H9 (cell line): ENCODE results near the gene TPBG. TPM values are rescaled to one million over a fixed set of nuclear protein-coding genes. Genes with fewer than 3 reads are reported as not detected.

Experiments used
- DNase-seq: peaks from one replicate; pipeline ENCODE4 v3.0.0-alpha.2; 2017
- H2AFZ ChIP-seq: one replicate; pipeline ENCODE4 v1.6.1; 2013; ENCODE audit warnings: mild to moderate bottlenecking, low read length, control low read depth, moderate library complexity
- H2AK5ac ChIP-seq: 2 replicates; pipeline ENCODE4 v1.6.1; 2013; ENCODE audit warnings: low read length, control low read depth, mixed read lengths; ENCODE audit not compliant: insufficient read length
- H2BK120ac ChIP-seq: one replicate; pipeline ENCODE4 v1.6.1; 2013; ENCODE audit warnings: low read depth, mild to moderate bottlenecking, low read length, control low read depth, inconsistent platforms; ENCODE audit not compliant: poor library complexity, severe bottlenecking
- H2BK12ac ChIP-seq: 2 replicates; pipeline ENCODE4 v1.6.1; 2013; ENCODE audit warnings: low read length, control low read depth, mixed read lengths, low read depth; ENCODE audit not compliant: insufficient read length
- H2BK15ac ChIP-seq: 2 replicates; pipeline ENCODE4 v1.6.1; 2013; ENCODE audit warnings: low read depth, low read length, control low read depth
- H2BK20ac ChIP-seq: one replicate; pipeline ENCODE4 v1.6.1; 2013; ENCODE audit warnings: low read depth, mild to moderate bottlenecking, low read length, control low read depth, inconsistent platforms; ENCODE audit not compliant: poor library complexity, severe bottlenecking
- H2BK5ac ChIP-seq: 2 replicates; pipeline ENCODE4 v1.6.1; 2013; ENCODE audit warnings: low read length, control low read depth, mixed read lengths; ENCODE audit not compliant: insufficient read length
- H3K14ac ChIP-seq: 2 replicates; pipeline ENCODE4 v1.6.1; 2013; ENCODE audit warnings: low read length, control low read depth; ENCODE audit not compliant: insufficient read depth
- H3K18ac ChIP-seq: 2 replicates; pipeline ENCODE4 v1.6.1; 2013; ENCODE audit warnings: low read depth, mild to moderate bottlenecking, mixed read lengths, low read length, control low read depth; ENCODE audit not compliant: insufficient read length
- H3K23ac ChIP-seq: 2 replicates; pipeline ENCODE4 v1.6.1; 2013; ENCODE audit warnings: low read length, control low read depth, mixed read lengths, low read depth; ENCODE audit not compliant: insufficient read length
- H3K23me2 ChIP-seq: 2 replicates; pipeline ENCODE4 v1.6.1; 2013; ENCODE audit warnings: low read depth, mild to moderate bottlenecking, mixed read lengths, low read length, control low read depth; ENCODE audit not compliant: insufficient read length, poor library complexity, severe bottlenecking
- H3K27ac ChIP-seq: 2 replicates; pipeline ENCODE4 v1.5.1; 2013; ENCODE audit warnings: low read length, control low read depth, mixed read lengths, low read depth; ENCODE audit not compliant: insufficient read length
- H3K27me3 ChIP-seq: 2 replicates; pipeline ENCODE4 v1.6.1; 2013; ENCODE audit warnings: low read length, control low read depth, inconsistent platforms; ENCODE audit not compliant: insufficient read depth
- H3K4ac ChIP-seq: 2 replicates; pipeline ENCODE4 v1.6.1; 2013; ENCODE audit warnings: low read depth, mild to moderate bottlenecking, control low read depth, inconsistent platforms, low read length, moderate library complexity
- H3K4me1 ChIP-seq: 2 replicates; pipeline ENCODE4 v1.6.1; 2013; ENCODE audit warnings: low read length, control low read depth, inconsistent platforms; ENCODE audit not compliant: insufficient read depth
- H3K4me2 ChIP-seq: 2 replicates; pipeline ENCODE4 v1.6.1; 2013; ENCODE audit warnings: low read length, control low read depth, mixed read lengths; ENCODE audit not compliant: insufficient read length, insufficient read depth
- H3K56ac ChIP-seq: 2 replicates; pipeline ENCODE4 v1.6.1; 2013; ENCODE audit warnings: low read depth, mild to moderate bottlenecking, mixed read lengths, low read length, control low read depth; ENCODE audit not compliant: insufficient read length
- H3K79me1 ChIP-seq: 2 replicates; pipeline ENCODE4 v1.6.1; 2013; ENCODE audit warnings: low read depth, mild to moderate bottlenecking, moderate library complexity, low read length, control low read depth, inconsistent platforms; ENCODE audit not compliant: insufficient read depth, poor library complexity, severe bottlenecking
- H3K79me2 ChIP-seq: 2 replicates; pipeline ENCODE4 v1.6.1; 2013; ENCODE audit warnings: low read length, control low read depth, inconsistent platforms; ENCODE audit not compliant: insufficient read depth
- H3K9ac ChIP-seq: 2 replicates; pipeline ENCODE4 v1.6.1; 2013; ENCODE audit warnings: low read length, control low read depth, mixed read lengths; ENCODE audit not compliant: insufficient read length; ENCODE audit errors: extremely low read depth
- H3K9me3 ChIP-seq: one replicate; pipeline ENCODE4 v1.6.1; 2013; ENCODE audit warnings: low read depth, low read length, inconsistent platforms; ENCODE audit not compliant: control insufficient read depth
- H3T11ph ChIP-seq: one replicate; pipeline ENCODE4 v1.6.1; 2013; ENCODE audit warnings: mild to moderate bottlenecking, low read length, control low read depth, inconsistent platforms
- H4K20me1 ChIP-seq: one replicate; pipeline ENCODE4 v1.6.1; 2013; ENCODE audit not compliant: control insufficient read depth, insufficient read length, insufficient read depth
- H4K5ac ChIP-seq: 2 replicates; pipeline ENCODE4 v1.6.1; 2013; ENCODE audit warnings: low read depth, mild to moderate bottlenecking, mixed read lengths, low read length, control low read depth; ENCODE audit not compliant: insufficient read length
- H4K8ac ChIP-seq: replicated peaks from 2 replicates; pipeline ENCODE4 v1.6.1; 2013; ENCODE audit warnings: low read length, control low read depth, mixed read lengths, low read depth; ENCODE audit not compliant: insufficient read length
- H4K91ac ChIP-seq: 2 replicates; pipeline ENCODE4 v1.6.1; 2013; ENCODE audit warnings: low read depth, mild to moderate bottlenecking, moderate library complexity, mixed read lengths, low read length, control low read depth; ENCODE audit not compliant: insufficient read length
- H3K27ac Mint-ChIP-seq, 3 experiments: 2 replicates in 2 of 3; 3 replicates in 1 of 3; pipeline ENCODE4 v1.8.0; 2020 to 2021; ENCODE audit warnings: mixed read lengths in 3 of 3, mild to moderate bottlenecking in 1 of 3, moderate library complexity in 1 of 3
- H3K27me3 Mint-ChIP-seq: 2 replicates; pipeline ENCODE4 v1.8.0; 2021; ENCODE audit warnings: low read depth, mild to moderate bottlenecking, moderate library complexity, mixed read lengths
- H3K36me3 Mint-ChIP-seq, 3 experiments: 2 replicates in 2 of 3; 3 replicates in 1 of 3; pipeline ENCODE4 v1.8.0; 2020 to 2021; ENCODE audit warnings: low read depth in 3 of 3, mixed read lengths in 3 of 3; ENCODE audit not compliant: insufficient read depth in 1 of 3
- H3K4me1 Mint-ChIP-seq, 2 experiments: 2 replicates each; pipeline ENCODE4 v1.8.0; 2020; ENCODE audit warnings: mixed read lengths in 2 of 2
- H3K4me3 Mint-ChIP-seq, 2 experiments: 2 replicates in 1 of 2; 3 replicates in 1 of 2; pipeline ENCODE4 v1.8.0; 2020 to 2021; ENCODE audit warnings: mild to moderate bottlenecking in 2 of 2, mixed read lengths in 2 of 2, moderate library complexity in 1 of 2
- H3K9me3 Mint-ChIP-seq, 2 experiments: 2 replicates in 1 of 2; 3 replicates in 1 of 2; pipeline ENCODE4 v1.8.0; 2020; ENCODE audit warnings: mild to moderate bottlenecking in 2 of 2, mixed read lengths in 2 of 2, moderate library complexity in 1 of 2
- total RNA-seq: library from RNA; stranded (reverse); gene quantifications from 2 replicates; pipeline ENCODE4 v1.2.1, GENCODE V29; 2021
- TF ChIP-seq, protein P1 (sequence below): fragments of 200-600 bp; sonication (generic); conservative IDR thresholded peaks from 3 replicates; pipeline ENCODE4 v1.8.0; 2021; ENCODE audit warnings: antibody characterized with exemption, mild to moderate bottlenecking

TPBG gene
- total RNA-seq, 1 experiment from 2014 or later, result 19.0 TPM

DNA sequence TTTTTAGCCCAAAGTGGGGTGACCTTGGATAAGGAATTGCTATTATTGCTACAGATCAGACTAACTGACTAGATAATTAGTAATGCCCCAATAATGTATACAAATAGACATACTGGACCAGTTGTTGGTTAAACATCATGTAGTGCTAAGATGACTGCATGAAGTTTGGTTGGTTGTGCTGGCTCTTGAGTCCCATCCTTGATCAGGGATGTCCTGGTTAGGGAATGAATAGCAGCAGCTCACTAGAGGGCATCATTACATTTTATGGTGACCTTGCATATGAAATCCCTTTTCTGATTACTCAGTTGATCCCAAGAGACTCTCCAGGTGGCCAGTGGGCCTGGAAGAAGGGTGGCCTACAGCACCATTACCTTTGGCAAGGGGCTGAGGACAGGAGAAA is 10.9 kb downstream of the TPBG start:
- Mint-ChIP-seq H3K36me3 (peaks cover 17 to 21% (median 19%) of the 10 kb centered on the region in 3 experiments), H3K4me3 (no peak overlapping the region), H3K27me3 (no peaks in the 10 kb centered on the region), H3K27ac (no peak overlapping the region), H3K4me1 (peaks cover 0 to 3% of the 10 kb centered on the region in 2 experiments; a peak in 2 of 4 replicates), H3K9me3 (peaks cover 15 to 22% of the 10 kb centered on the region in 2 experiments; a peak in 4 of 5 replicates)
- H3K18ac ChIP-seq, result no peak overlapping the region
- H3K27me3 ChIP-seq, result no peaks in the 10 kb centered on the region
- H4K8ac ChIP-seq, result no peak overlapping the region
- H2BK5ac ChIP-seq, result no peak overlapping the region
- H4K91ac ChIP-seq, result no peak overlapping the region
- H3K9ac ChIP-seq, result no peak overlapping the region
- H3K4me1 ChIP-seq, result no peaks in the 10 kb centered on the region
- no peaks in the 10 kb centered on the region for H4K20me1 ChIP-seq
- no peak overlapping the region for H3K27ac ChIP-seq
- no peak overlapping the region for H2BK12ac ChIP-seq
- H3K23me2 ChIP-seq, result no peaks in the 10 kb centered on the region
- DNase-seq, result no peak
- no peaks in the 10 kb centered on the region for H3K9me3 ChIP-seq
- no peak overlapping the region for H4K5ac ChIP-seq
- no peak overlapping the region for H2AK5ac ChIP-seq
- TF ChIP-seq, protein P1, sequence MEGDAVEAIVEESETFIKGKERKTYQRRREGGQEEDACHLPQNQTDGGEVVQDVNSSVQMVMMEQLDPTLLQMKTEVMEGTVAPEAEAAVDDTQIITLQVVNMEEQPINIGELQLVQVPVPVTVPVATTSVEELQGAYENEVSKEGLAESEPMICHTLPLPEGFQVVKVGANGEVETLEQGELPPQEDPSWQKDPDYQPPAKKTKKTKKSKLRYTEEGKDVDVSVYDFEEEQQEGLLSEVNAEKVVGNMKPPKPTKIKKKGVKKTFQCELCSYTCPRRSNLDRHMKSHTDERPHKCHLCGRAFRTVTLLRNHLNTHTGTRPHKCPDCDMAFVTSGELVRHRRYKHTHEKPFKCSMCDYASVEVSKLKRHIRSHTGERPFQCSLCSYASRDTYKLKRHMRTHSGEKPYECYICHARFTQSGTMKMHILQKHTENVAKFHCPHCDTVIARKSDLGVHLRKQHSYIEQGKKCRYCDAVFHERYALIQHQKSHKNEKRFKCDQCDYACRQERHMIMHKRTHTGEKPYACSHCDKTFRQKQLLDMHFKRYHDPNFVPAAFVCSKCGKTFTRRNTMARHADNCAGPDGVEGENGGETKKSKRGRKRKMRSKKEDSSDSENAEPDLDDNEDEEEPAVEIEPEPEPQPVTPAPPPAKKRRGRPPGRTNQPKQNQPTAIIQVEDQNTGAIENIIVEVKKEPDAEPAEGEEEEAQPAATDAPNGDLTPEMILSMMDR, result no peak
- H2AFZ ChIP-seq, result no peak overlapping the region
- H3K79me1 ChIP-seq, result no peaks in the 10 kb centered on the region
- no peak overlapping the region for H3K56ac ChIP-seq
- no peaks in the 10 kb centered on the region for H3K79me2 ChIP-seq
- no peak overlapping the region for H2BK20ac ChIP-seq
- H3K23ac ChIP-seq, result no peak overlapping the region
- H3K4ac ChIP-seq, result no peak overlapping the region
- H3K4me2 ChIP-seq, result no peak overlapping the region
- H2BK120ac ChIP-seq, result no peak overlapping the region
- H3T11ph ChIP-seq, result no peak overlapping the region
- no peak overlapping the region for H3K14ac ChIP-seq
- H2BK15ac ChIP-seq, result no peak overlapping the region
